ENCODE data around the gene GOSR2. TPM values are rescaled to one million over a fixed set of nuclear protein-coding genes. Genes with fewer than 3 reads are reported as not detected.

Gene GOSR2
- total and polyA plus RNA-seq, 2 of the 13 experiments (the other 11 are each of a cell fraction or from before 2014, with no cell fraction given) = 61.5 to 63.9 TPM

GRCh38 chr17:46940692-46941404, 17.9 kb downstream of the GOSR2 start (continued):
- TF ChIP-seq MAFK (conservative IDR thresholded peaks at IDR 0.05 in 1 of 2, IDR thresholded peaks at IDR 0.05 in 1 of 2; ENCODE audit: low read length in 2 of 2) = peak in 1 of 2 experiments; percentile 26; a peak in 1 of 4 replicates
- no peak for TF ChIP-seq ZNF780A (CRISPR knock-in tag; IDR thresholded peaks at IDR 0.05)
- no peak for TF ChIP-seq FOXO4 (CRISPR knock-in tag; conservative IDR thresholded peaks at IDR 0.05)
- TF ChIP-seq TFE3 (CRISPR knock-in tag; IDR thresholded peaks at IDR 0.05) = peak; percentile 62
- TF ChIP-seq RXRA (CRISPR knock-in tag; IDR thresholded peaks at IDR 0.05) = 0 out of 2 replicates have a peak, but pooled peaks have one; percentile 13
- no peak for TF ChIP-seq ZBTB39 (CRISPR knock-in tag; IDR thresholded peaks at IDR 0.05)
- no peak for TF ChIP-seq ZNF737 (CRISPR knock-in tag; IDR thresholded peaks at IDR 0.05; ENCODE audit: borderline replicate concordance)
- TF ChIP-seq ZNF883 (CRISPR knock-in tag; IDR thresholded peaks at IDR 0.05; ENCODE audit: not compliant biosample characterization) = no peak
- TF ChIP-seq KDM5A (IDR thresholded peaks at IDR 0.05; ENCODE audit: borderline replicate concordance, low read length) = no peak
- no peak for TF ChIP-seq NFRKB (IDR thresholded peaks at IDR 0.05)
- peak; percentile 69; the same call in 1 of the 2 replicates for TF ChIP-seq MIXL1 (CRISPR knock-in tag; IDR thresholded peaks at IDR 0.05)
- TF ChIP-seq ZNF34 (CRISPR knock-in tag; IDR thresholded peaks at IDR 0.05; ENCODE audit: borderline replicate concordance) = no peak
- no peak for TF ChIP-seq MAFG (CRISPR knock-in tag; IDR thresholded peaks at IDR 0.05)
- 0 out of 2 replicates have a peak, but pooled peaks have one; percentile 36 for TF ChIP-seq RNF2 (conservative IDR thresholded peaks at IDR 0.05; ENCODE audit: low read depth)
- TF ChIP-seq ARID4A (CRISPR knock-in tag; IDR thresholded peaks at IDR 0.05; ENCODE audit: borderline replicate concordance) = peak; percentile 27; the same call in 1 of the 2 replicates
- TF ChIP-seq AGO2 (optimal IDR thresholded peaks at IDR 0.05; ENCODE audit: low read depth, low read length) = no peak
- TF ChIP-seq EZH2 (conservative IDR thresholded peaks at IDR 0.05; ENCODE audit: low read depth, low read length) = no peak
- TF ChIP-seq ZNF234 (CRISPR knock-in tag; conservative IDR thresholded peaks at IDR 0.05) = no peak
- TF ChIP-seq HDAC1 (CRISPR knock-in tag; IDR thresholded peaks at IDR 0.05) = no peak
- TF ChIP-seq SALL1 (CRISPR knock-in tag; IDR thresholded peaks at IDR 0.05) = peak; percentile 53
- TF ChIP-seq ELF1 (CRISPR knock-in tag; IDR thresholded peaks at IDR 0.05) = no peak; the same call in 1 of the 2 replicates

All from HepG2 (cell line).